Caco-2 (cell line): ENCODE measurements around the gene PITHD1. TPM values are rescaled to one million over a fixed set of nuclear protein-coding genes. Genes with fewer than 3 reads are reported as not detected.
A peak's percentile ranks its signal among the peaks of the same experiment; 100 is the strongest.

Experiments
- BruUV-seq: library from RNA; stranded (reverse); fragments of 400-500 nt; replicated peaks from 2 replicates; lab custom pipeline; 2021; lab: Mats Ljungman, UMichigan
- CTCF ChIA-PET: fragments of 300-600 bp; sonication (Branson Sonifier 250); formaldehyde crosslinking; loops from one replicate; lab custom pipeline; 2022; ENCODE audit warnings: antibody characterized with exemption; lab: Charles Lee
- POLR2A ChIA-PET: fragments of 300-600 bp; sonication (Branson Sonifier 250); formaldehyde crosslinking; loops from one replicate; lab custom pipeline; 2022; ENCODE audit warnings: antibody characterized with exemption; lab: Charles Lee
- DNase-seq, 2 experiments: peaks; one replicate each; pipeline versions ENCODE4 v3.0.0 to v3.0.0-alpha.2; 2020 to 2022
- H3K27me3 ChIP-seq: replicated peaks from 2 replicates; pipeline ENCODE4 v1.6.0; 2011; ENCODE audit warnings: low read length; ENCODE audit not compliant: control insufficient read depth, insufficient read depth
- H3K36me3 ChIP-seq: 2 replicates; pipeline ENCODE4 v1.5.1; 2011; ENCODE audit warnings: low read length; ENCODE audit not compliant: control insufficient read depth, insufficient read depth
- H3K4me1 ChIP-seq: fragments of 250-450 bp; sonication (Bioruptor Pico); 2 replicates; pipeline ENCODE4 v1.5.1; 2020; ENCODE audit warnings: mild to moderate bottlenecking
- H3K4me3 ChIP-seq: 2 replicates; pipeline ENCODE4 v1.5.1; 2011; ENCODE audit warnings: low read depth, mild to moderate bottlenecking, control low read depth, low read length
- H3K9me3 ChIP-seq: fragments of 250-450 bp; sonication (Bioruptor Pico); 2 replicates; pipeline ENCODE4 v1.5.1; 2020; ENCODE audit warnings: mild to moderate bottlenecking, moderate library complexity
- H3K27ac Mint-ChIP-seq: one replicate; pipeline ENCODE4 v1.8.0; 2022; ENCODE audit warnings: mixed read lengths; ENCODE audit not compliant: unreplicated experiment
- H3K27me3 Mint-ChIP-seq: one replicate; pipeline ENCODE4 v1.8.0; 2022; ENCODE audit warnings: mixed read lengths; ENCODE audit not compliant: insufficient read depth, unreplicated experiment
- H3K36me3 Mint-ChIP-seq: one replicate; pipeline ENCODE4 v1.8.0; 2022; ENCODE audit warnings: mild to moderate bottlenecking, mixed read lengths; ENCODE audit not compliant: insufficient read depth, unreplicated experiment
- H3K4me1 Mint-ChIP-seq: one replicate; pipeline ENCODE4 v1.8.0; 2022; ENCODE audit warnings: low read depth, mixed read lengths; ENCODE audit not compliant: unreplicated experiment
- H3K4me3 Mint-ChIP-seq: one replicate; pipeline ENCODE4 v1.8.0; 2022; ENCODE audit warnings: mild to moderate bottlenecking, moderate library complexity, mixed read lengths; ENCODE audit not compliant: unreplicated experiment
- H3K9me3 Mint-ChIP-seq: one replicate; pipeline ENCODE4 v1.8.0; 2022; ENCODE audit warnings: mixed read lengths; ENCODE audit not compliant: unreplicated experiment
- CTCF ChIP-seq, 2 experiments: fragments of 200-600 bp in 1 of 2; IDR thresholded peaks; 1 replicate in 1 of 2; 2 replicates in 1 of 2; pipeline versions ENCODE4 v1.5.1 to v1.8.0; 2011 to 2022; ENCODE audit warnings: antibody characterized with exemption in 1 of 2, control low read depth in 1 of 2, inconsistent platforms in 1 of 2, low read depth in 1 of 2, low read length in 1 of 2, mild to moderate bottlenecking in 1 of 2, moderate library complexity in 1 of 2; ENCODE audit not compliant: insufficient read depth in 1 of 2, severe bottlenecking in 1 of 2, unreplicated experiment in 1 of 2
- intact Hi-C: fragments of 100-400 bp; cut with micrococcal nuclease; formaldehyde crosslinking; loops from one replicate; pipeline ENCODE4 v1.10.0; 2022; ENCODE audit not compliant: unreplicated experiment
- total RNA-seq: library from RNA; stranded (reverse); gene quantifications from 2 replicates; pipeline ENCODE4 v1.2.3, GENCODE V29; 2022

The PITHD1 gene
- total RNA-seq, 1 experiment from 2014 or later: 47.8 TPM

GRCh38 chr1:23790696-23791515 is 12.7 kb downstream of the PITHD1 start, which contains the start of gene LYPLA2:
Gene LYPLA2, plus strand, starts transcription at chr1:23791145. Its CDS starts 1,538 bp downstream, at chr1:23792683.
- peak; percentile 88 for DNase-seq
- no peak for TF ChIP-seq CTCF (IDR thresholded peaks at IDR 0.05; ENCODE audit: insufficient read depth in 1 of 2, low read depth in 1 of 2, low read length in 1 of 2, severe bottlenecking in 1 of 2, unreplicated experiment in 1 of 2)
- no peaks in the 10 kb centered on the region for H3K27me3 ChIP-seq
- Mint-ChIP-seq H3K9me3 (no peaks in the 10 kb centered on the region), H3K27me3 (no peaks in the 10 kb centered on the region), H3K36me3 (peaks cover 78% of the 10 kb centered on the region), H3K4me3 (peak within 1 kb of the TSS; percentile 93), H3K4me1 (no peaks in the 10 kb centered on the region), H3K27ac (peak within 1 kb of the TSS; percentile 91)
- H3K4me1 ChIP-seq: peaks cover 9% of the 10 kb centered on the region
- no peaks in the 10 kb centered on the region for H3K9me3 ChIP-seq
- peak within 1 kb of the TSS; percentile 84 for H3K4me3 ChIP-seq
- intact Hi-C loops: loop anchor here (1.0 kb wide), 2 partner anchors 9 to 13 kb away; partner anchors contain the start of genes GALE and PITHD1
- CTCF ChIA-PET: interaction anchor here (0.6 to 2.1 kb wide), 4 partner anchors 9 to 79 kb away, joined by 4 to 21 read pairs (median 7); partner anchors contain the start of genes GALE and PITHD1
- BruUV-seq: no TSS peak
- POLR2A ChIA-PET: interaction anchor here (0.7 to 3.2 kb wide), 3 partner anchors 10 to 168 kb away, joined by 3 to 19 read pairs (median 15); partner anchors contain the start of genes GALE and PITHD1
- no peaks in the 10 kb centered on the region; the same call in 1 of the 2 replicates for H3K36me3 ChIP-seq

GRCh38 chr1:23791516-23792047 is 13.4 kb downstream of the PITHD1 start:
- H3K36me3 ChIP-seq: no peaks in the 10 kb centered on the region; the same call in 1 of the 2 replicates
- Mint-ChIP-seq H3K4me1 (no peaks in the 10 kb centered on the region), H3K27me3 (no peaks in the 10 kb centered on the region), H3K36me3 (peaks cover 73% of the 10 kb centered on the region), H3K27ac (peak overlapping the region; percentile 91), H3K9me3 (no peaks in the 10 kb centered on the region), H3K4me3 (peak overlapping the region; percentile 93)
- H3K4me1 ChIP-seq: peaks cover 9% of the 10 kb centered on the region
- H3K9me3 ChIP-seq: no peaks in the 10 kb centered on the region
- TF ChIP-seq CTCF (IDR thresholded peaks at IDR 0.05; ENCODE audit: insufficient read depth in 1 of 2, low read depth in 1 of 2, low read length in 1 of 2, severe bottlenecking in 1 of 2, unreplicated experiment in 1 of 2): no peak
- H3K4me3 ChIP-seq: peak overlapping the region; percentile 84
- peak; percentile 56 to 63 for DNase-seq
- POLR2A ChIA-PET: interaction anchor here (0.7 to 3.2 kb wide), 3 partner anchors 9 to 168 kb away, joined by 3 to 19 read pairs (median 15); partner anchors contain the start of genes GALE and PITHD1
- H3K27me3 ChIP-seq: no peaks in the 10 kb centered on the region
- CTCF ChIA-PET: interaction anchor here (0.6 to 2.1 kb wide), 3 partner anchors 9 to 19 kb away, joined by 4 to 21 read pairs (median 6); partner anchors contain the start of genes GALE and PITHD1
- intact Hi-C loops: loop anchor here (1.0 kb wide), 2 partner anchors 9 to 13 kb away; partner anchors contain the start of genes GALE and PITHD1
- BruUV-seq: no TSS peak
